Neural cell (in vitro differentiated cells): ENCODE results near the gene NPAS3. TPM values are rescaled to one million over a fixed set of nuclear protein-coding genes. Genes with fewer than 3 reads are reported as not detected.

Source experiments
- H2AFZ ChIP-seq: fragments of 200-600, 300-800 bp; sonication (generic), shearing (Covaris generic); 2 replicates; pipeline ENCODE4 v1.6.0; 2014; ENCODE audit warnings: low read depth, mild to moderate bottlenecking, antibody characterized with exemption, low read length, moderate library complexity
- H3F3A ChIP-seq: fragments of 200-600 bp; shearing (Covaris generic); 2 replicates; pipeline ENCODE4 v1.6.1; 2016; ENCODE audit warnings: mild to moderate bottlenecking, moderate library complexity, mixed read lengths, antibody characterized with exemption, low read length; ENCODE audit not compliant: insufficient read depth, poor library complexity, severe bottlenecking
- H3K27ac ChIP-seq: fragments of 200-600, 300-800 bp; sonication (generic), shearing (Covaris generic); 2 replicates; pipeline ENCODE4 v1.5.1; 2014; ENCODE audit warnings: mild to moderate bottlenecking, low read length, moderate library complexity
- H3K27me3 ChIP-seq: fragments of 300-800, 200-600 bp; sonication (generic), shearing (Covaris generic); 2 replicates; pipeline ENCODE4 v1.6.0; 2014; ENCODE audit warnings: mild to moderate bottlenecking, low read depth, low read length, moderate library complexity; ENCODE audit not compliant: insufficient read depth
- H3K36me3 ChIP-seq: fragments of 300-800, 200-600 bp; sonication (generic), shearing (Covaris generic); 2 replicates; pipeline ENCODE4 v1.5.1; 2014; ENCODE audit warnings: mild to moderate bottlenecking, antibody characterized with exemption, low read length, moderate library complexity; ENCODE audit not compliant: insufficient read depth
- H3K4me2 ChIP-seq: fragments of 300-800, 200-600 bp; sonication (generic), shearing (Covaris generic); 2 replicates; pipeline ENCODE4 v1.6.0; 2014; ENCODE audit warnings: mild to moderate bottlenecking, low read length
- H3K4me3 ChIP-seq: fragments of 300-800, 200-600 bp; sonication (generic), shearing (Covaris generic); 2 replicates; pipeline ENCODE4 v1.5.1; 2014; ENCODE audit warnings: mild to moderate bottlenecking, low read length, moderate library complexity
- H3K79me2 ChIP-seq: fragments of 200-600 bp; shearing (Covaris generic); replicated peaks from 2 replicates; pipeline ENCODE4 v1.6.0; 2014; ENCODE audit warnings: mild to moderate bottlenecking, low read length, moderate library complexity; ENCODE audit not compliant: insufficient read depth
- H3K9ac ChIP-seq: fragments of 300-800, 200-600 bp; sonication (generic), shearing (Covaris generic); 2 replicates; pipeline ENCODE4 v1.6.1; 2016; ENCODE audit warnings: mild to moderate bottlenecking, low read length, mixed read lengths
- H3K9me2 ChIP-seq: fragments of 200-600 bp; shearing (Covaris generic); 2 replicates; pipeline ENCODE4 v1.6.1; 2016; ENCODE audit warnings: mild to moderate bottlenecking, low read length, mixed read lengths; ENCODE audit not compliant: insufficient read depth
- H3K9me3 ChIP-seq: fragments of 200-600, 300-800 bp; sonication (generic), shearing (Covaris generic); 2 replicates; pipeline ENCODE4 v1.6.1; 2016; ENCODE audit warnings: mild to moderate bottlenecking, mixed run types, low read length, moderate library complexity, mixed read lengths
- H4K20me1 ChIP-seq: fragments of 200-600 bp; shearing (Covaris generic); 2 replicates; pipeline ENCODE4 v1.6.1; 2016; ENCODE audit warnings: mild to moderate bottlenecking, mixed run types; ENCODE audit not compliant: insufficient read depth
- CTCF ChIP-seq: fragments of 450-650 bp; IDR thresholded peaks from 2 replicates; pipeline ENCODE4 v1.5.1; 2014; ENCODE audit warnings: antibody characterized with exemption, mild to moderate bottlenecking, moderate library complexity; ENCODE audit not compliant: poor library complexity, severe bottlenecking
- EP300 ChIP-seq: fragments of 450-650 bp; conservative IDR thresholded peaks from 2 replicates; pipeline ENCODE4 v1.6.1; 2014; ENCODE audit warnings: antibody characterized with exemption, mild to moderate bottlenecking, moderate library complexity; ENCODE audit not compliant: poor library complexity, severe bottlenecking
- EZH2 ChIP-seq: fragments of 200-600, 300-800 bp; shearing (Covaris generic), sonication (generic); IDR thresholded peaks from 2 replicates; pipeline ENCODE4 v1.6.1; 2014; ENCODE audit warnings: antibody characterized with exemption, low read length, borderline replicate concordance, mild to moderate bottlenecking; ENCODE audit not compliant: insufficient read depth, poor library complexity, severe bottlenecking
- MXI1 ChIP-seq: fragments of 450-650 bp; conservative IDR thresholded peaks from 2 replicates; pipeline ENCODE4 v1.6.1; 2014; ENCODE audit warnings: antibody characterized with exemption, mild to moderate bottlenecking; ENCODE audit not compliant: poor library complexity, severe bottlenecking
- POLR2AphosphoS5 ChIP-seq: IDR thresholded peaks from 2 replicates; pipeline ENCODE4 v1.6.1; 2012
- RAD21 ChIP-seq: fragments of 450-650 bp; conservative IDR thresholded peaks from 2 replicates; pipeline ENCODE4 v1.6.1; 2014; ENCODE audit warnings: antibody characterized with exemption, mild to moderate bottlenecking, moderate library complexity
- SMC3 ChIP-seq: fragments of 450-650 bp; conservative IDR thresholded peaks from 2 replicates; pipeline ENCODE4 v1.6.1; 2014; ENCODE audit warnings: antibody characterized with exemption, mild to moderate bottlenecking, moderate library complexity; ENCODE audit not compliant: poor library complexity
- TAF1 ChIP-seq: IDR thresholded peaks from 2 replicates; pipeline ENCODE4 v1.6.1; 2012; ENCODE audit warnings: low read depth
- polyA plus RNA-seq: library from polyadenylated mRNA; depleted of rRNA; stranded (reverse); fragments of >200 nt; gene quantifications from 2 replicates; pipeline ENCODE4 v1.2.3, GENCODE V29; 2014
- TF ChIP-seq, protein P1 (sequence below): IDR thresholded peaks from 2 replicates; pipeline ENCODE4 v1.6.1; 2012; ENCODE audit warnings: borderline replicate concordance

The NPAS3 gene
- polyA plus RNA-seq, 1 donor from 2014 or later = 1.3 TPM

DNA sequence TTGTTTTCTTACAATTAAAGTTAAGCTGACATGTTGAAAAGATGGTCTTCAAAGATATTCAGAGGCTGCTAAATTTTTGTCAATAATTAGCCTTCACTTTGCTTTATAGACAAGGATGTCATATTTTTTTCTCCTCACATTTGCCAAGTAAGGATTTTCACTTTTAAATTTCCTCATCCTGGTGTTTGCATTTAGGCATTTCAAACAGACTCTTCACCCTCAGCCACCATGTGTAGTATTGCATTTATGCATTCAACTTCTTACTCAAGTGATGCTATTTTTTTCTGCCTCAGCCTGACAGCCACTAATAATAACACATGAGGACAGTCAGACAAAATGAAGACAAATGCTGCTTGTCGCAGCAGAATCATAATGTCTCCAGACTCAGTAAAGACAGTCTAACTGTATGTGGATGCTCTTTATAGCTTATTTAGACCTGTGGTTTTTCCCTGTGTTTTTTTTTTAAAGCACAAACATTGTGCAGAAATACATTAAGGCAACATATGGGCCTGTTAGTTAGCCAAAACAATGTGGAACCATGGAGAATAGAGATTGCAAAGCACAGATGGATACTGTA, 481.5 kb downstream of the NPAS3 start:
- Histone ChIP-seq H3K9ac (no peak overlapping the region), H3K27me3 (no peaks in the 10 kb centered on the region), H3K9me2 (no peaks in the 10 kb centered on the region), H3K79me2 (no peaks in the 10 kb centered on the region), H4K20me1 (no peaks in the 10 kb centered on the region), H2AFZ (no peak overlapping the region), H3F3A (no peaks in the 10 kb centered on the region), H3K4me3 (peak overlapping the region; percentile 24), H3K27ac (peak overlapping the region; percentile 0), H3K36me3 (no peaks in the 10 kb centered on the region), H3K9me3 (no peaks in the 10 kb centered on the region), H3K4me2 (peak overlapping the region; percentile 2)
- TF ChIP-seq SMC3 (no peak), EZH2 (no peak), CTCF (no peak), POLR2AphosphoS5 (no peak), EP300 (no peak), MXI1 (no peak), TAF1 (no peak), RAD21 (no peak)
- TF ChIP-seq, protein P1, sequence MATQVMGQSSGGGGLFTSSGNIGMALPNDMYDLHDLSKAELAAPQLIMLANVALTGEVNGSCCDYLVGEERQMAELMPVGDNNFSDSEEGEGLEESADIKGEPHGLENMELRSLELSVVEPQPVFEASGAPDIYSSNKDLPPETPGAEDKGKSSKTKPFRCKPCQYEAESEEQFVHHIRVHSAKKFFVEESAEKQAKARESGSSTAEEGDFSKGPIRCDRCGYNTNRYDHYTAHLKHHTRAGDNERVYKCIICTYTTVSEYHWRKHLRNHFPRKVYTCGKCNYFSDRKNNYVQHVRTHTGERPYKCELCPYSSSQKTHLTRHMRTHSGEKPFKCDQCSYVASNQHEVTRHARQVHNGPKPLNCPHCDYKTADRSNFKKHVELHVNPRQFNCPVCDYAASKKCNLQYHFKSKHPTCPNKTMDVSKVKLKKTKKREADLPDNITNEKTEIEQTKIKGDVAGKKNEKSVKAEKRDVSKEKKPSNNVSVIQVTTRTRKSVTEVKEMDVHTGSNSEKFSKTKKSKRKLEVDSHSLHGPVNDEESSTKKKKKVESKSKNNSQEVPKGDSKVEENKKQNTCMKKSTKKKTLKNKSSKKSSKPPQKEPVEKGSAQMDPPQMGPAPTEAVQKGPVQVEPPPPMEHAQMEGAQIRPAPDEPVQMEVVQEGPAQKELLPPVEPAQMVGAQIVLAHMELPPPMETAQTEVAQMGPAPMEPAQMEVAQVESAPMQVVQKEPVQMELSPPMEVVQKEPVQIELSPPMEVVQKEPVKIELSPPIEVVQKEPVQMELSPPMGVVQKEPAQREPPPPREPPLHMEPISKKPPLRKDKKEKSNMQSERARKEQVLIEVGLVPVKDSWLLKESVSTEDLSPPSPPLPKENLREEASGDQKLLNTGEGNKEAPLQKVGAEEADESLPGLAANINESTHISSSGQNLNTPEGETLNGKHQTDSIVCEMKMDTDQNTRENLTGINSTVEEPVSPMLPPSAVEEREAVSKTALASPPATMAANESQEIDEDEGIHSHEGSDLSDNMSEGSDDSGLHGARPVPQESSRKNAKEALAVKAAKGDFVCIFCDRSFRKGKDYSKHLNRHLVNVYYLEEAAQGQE = no peak

GRCh38 chr14:33430414-33431035, 491.8 kb downstream of the NPAS3 start:
- TF ChIP-seq TAF1 (no peak), POLR2AphosphoS5 (no peak), SMC3 (no peak), RAD21 (no peak), CTCF (no peak), EZH2 (no peak)
- H2AFZ ChIP-seq = no peak overlapping the region
- H3K36me3 ChIP-seq = no peaks in the 10 kb centered on the region
- H4K20me1 ChIP-seq = no peaks in the 10 kb centered on the region
- H3K79me2 ChIP-seq = no peaks in the 10 kb centered on the region
- H3F3A ChIP-seq = no peaks in the 10 kb centered on the region
- no peak overlapping the region for H3K4me2 ChIP-seq
- no peak overlapping the region for H3K27ac ChIP-seq
- H3K9ac ChIP-seq = no peak overlapping the region
- no peaks in the 10 kb centered on the region for H3K9me3 ChIP-seq
- no peak overlapping the region for H3K4me3 ChIP-seq
- H3K9me2 ChIP-seq = no peaks in the 10 kb centered on the region
- no peaks in the 10 kb centered on the region for H3K27me3 ChIP-seq
